Measurements from ENCODE around the gene LRRC45. TPM values are rescaled to one million over a fixed set of nuclear protein-coding genes. Genes with fewer than 3 reads are reported as not detected.
"Not testable (repeated sequence)": the region's sequence is repeated elsewhere in the genome, so short reads cannot be mapped to it uniquely, and the experiment has no call there.

The LRRC45 gene
- total RNA-seq, 1 experiment from 2014 or later: 41.5 TPM

DNA sequence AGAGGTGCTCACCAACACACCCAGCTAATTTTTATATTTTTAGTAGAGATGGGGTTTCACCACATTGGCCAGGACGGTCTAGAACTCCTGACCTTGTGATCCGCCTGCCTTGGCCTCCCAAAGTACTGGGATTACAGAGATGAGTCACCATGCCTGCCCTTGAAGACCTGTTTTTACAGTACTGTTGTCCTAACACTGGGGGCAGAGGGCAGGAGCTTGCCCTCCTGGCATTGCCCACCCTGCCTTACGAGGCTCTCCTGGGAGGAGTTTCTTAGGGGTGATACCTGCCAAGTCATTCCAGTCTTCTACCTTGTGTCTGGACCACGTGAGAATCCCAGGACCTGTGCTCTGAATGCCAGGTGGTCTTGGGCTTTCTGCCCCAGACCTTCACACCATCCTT is 43.0 kb upstream of the LRRC45 start:
- no peaks in the 10 kb centered on the region for H3K27me3 ChIP-seq (ENCODE audit: insufficient read depth, low read depth)
- H3K4me1 ChIP-seq (replicated peaks; ENCODE audit: insufficient read depth): peaks cover 33% of the 10 kb centered on the region
- peaks cover 32% of the 10 kb centered on the region for H3F3A ChIP-seq (ENCODE audit: insufficient read depth, low read depth)
- DNase-seq: no peak
- peak overlapping the region; percentile 61 for H3K4me2 ChIP-seq
- no peaks in the 10 kb centered on the region for H3K36me3 ChIP-seq (ENCODE audit: low read depth)
- CTCF ChIA-PET: no interaction called here
- H3K4me3 ChIP-seq: no peak overlapping the region
- intact Hi-C loops (cut with micrococcal nuclease; ENCODE audit: unreplicated experiment): loop anchor here (1.0 to 2.0 kb wide), 4 partner anchors 23 to 67 kb away; partner anchors contain the start of genes LRRC45 and MAFG
- H3K27ac ChIP-seq: peak overlapping the region; percentile 86
- no peaks in the 10 kb centered on the region for H3K9me3 ChIP-seq (ENCODE audit: insufficient read depth, low read depth)
- H3K9me2 ChIP-seq (ENCODE audit: insufficient read depth): no peaks in the 10 kb centered on the region
- POLR2A ChIA-PET (ENCODE audit: unreplicated experiment): interaction anchor here (0.7 kb wide), 1 partner anchor 9 kb away, joined by 4 read pairs; no protein-coding TSS in a partner anchor
- peaks cover 4% of the 10 kb centered on the region; the same call in 1 of the 2 replicates for H3K79me2 ChIP-seq (ENCODE audit: low read depth)
- no TSS peak for BruUV-seq (replicated peaks)
- TF ChIP-seq EZH2 (IDR thresholded peaks at IDR 0.05; ENCODE audit: low read depth): no peak
- TF ChIP-seq, protein P1, sequence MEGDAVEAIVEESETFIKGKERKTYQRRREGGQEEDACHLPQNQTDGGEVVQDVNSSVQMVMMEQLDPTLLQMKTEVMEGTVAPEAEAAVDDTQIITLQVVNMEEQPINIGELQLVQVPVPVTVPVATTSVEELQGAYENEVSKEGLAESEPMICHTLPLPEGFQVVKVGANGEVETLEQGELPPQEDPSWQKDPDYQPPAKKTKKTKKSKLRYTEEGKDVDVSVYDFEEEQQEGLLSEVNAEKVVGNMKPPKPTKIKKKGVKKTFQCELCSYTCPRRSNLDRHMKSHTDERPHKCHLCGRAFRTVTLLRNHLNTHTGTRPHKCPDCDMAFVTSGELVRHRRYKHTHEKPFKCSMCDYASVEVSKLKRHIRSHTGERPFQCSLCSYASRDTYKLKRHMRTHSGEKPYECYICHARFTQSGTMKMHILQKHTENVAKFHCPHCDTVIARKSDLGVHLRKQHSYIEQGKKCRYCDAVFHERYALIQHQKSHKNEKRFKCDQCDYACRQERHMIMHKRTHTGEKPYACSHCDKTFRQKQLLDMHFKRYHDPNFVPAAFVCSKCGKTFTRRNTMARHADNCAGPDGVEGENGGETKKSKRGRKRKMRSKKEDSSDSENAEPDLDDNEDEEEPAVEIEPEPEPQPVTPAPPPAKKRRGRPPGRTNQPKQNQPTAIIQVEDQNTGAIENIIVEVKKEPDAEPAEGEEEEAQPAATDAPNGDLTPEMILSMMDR (conservative IDR thresholded peaks at IDR 0.05): no peak
- 0 out of 2 replicates have a peak, but pooled peaks cover 5% of the 10 kb centered on the region for H4K20me1 ChIP-seq (ENCODE audit: insufficient read depth)
- H2AFZ ChIP-seq: no peak overlapping the region

DNA sequence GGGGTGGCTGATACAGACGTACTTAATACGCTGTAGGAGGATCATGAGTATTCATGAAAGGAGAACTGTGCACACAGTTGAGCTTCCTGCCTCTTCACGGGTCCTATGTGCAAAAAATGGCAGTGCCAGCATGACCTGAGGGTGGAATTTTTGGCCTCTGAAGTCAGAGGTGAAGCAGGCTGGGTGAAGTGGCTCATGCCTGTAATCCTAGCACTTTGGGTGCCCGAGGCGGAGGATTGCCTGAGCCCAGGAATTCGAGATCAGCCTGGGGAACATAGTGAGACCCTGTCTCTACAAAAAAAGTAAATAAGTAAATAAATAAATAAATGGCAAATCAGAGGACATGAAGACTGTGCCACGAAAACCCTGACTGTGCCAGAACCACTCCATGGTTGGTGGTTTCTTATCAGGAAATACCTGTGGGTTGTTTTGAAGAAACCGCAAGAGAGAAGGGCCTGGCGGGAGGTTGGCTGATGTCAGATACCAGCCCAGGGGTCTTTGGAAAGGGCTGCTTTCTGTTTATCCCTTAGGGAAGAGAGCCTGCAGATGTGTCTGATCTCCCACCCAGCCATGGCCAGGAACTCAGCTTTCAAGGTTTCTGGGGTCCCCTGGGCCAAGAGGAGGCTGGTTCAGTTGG is 42.3 kb upstream of the LRRC45 start:
- peak; percentile 87 to 92 for DNase-seq
- TF ChIP-seq EZH2 (IDR thresholded peaks at IDR 0.05; ENCODE audit: low read depth): no peak
- TF ChIP-seq, protein P1 (conservative IDR thresholded peaks at IDR 0.05): no peak
- no peak overlapping the region for H3K4me3 ChIP-seq
- H3K4me1 ChIP-seq (replicated peaks; ENCODE audit: insufficient read depth): peaks cover 33% of the 10 kb centered on the region
- ChIA-PET POLR2A (ENCODE audit: unreplicated experiment) (interaction anchor here (0.5 to 0.7 kb wide), 2 partner anchors 8 to 11 kb away, joined by 3 to 4 read pairs; no protein-coding TSS in a partner anchor), CTCF (interaction anchor here (1.2 kb wide), 1 partner anchor 21 kb away, joined by 4 read pairs; no protein-coding TSS in a partner anchor)
- peaks cover 32% of the 10 kb centered on the region for H3F3A ChIP-seq (ENCODE audit: insufficient read depth, low read depth)
- H3K79me2 ChIP-seq (ENCODE audit: low read depth): peaks cover 4% of the 10 kb centered on the region; the same call in 1 of the 2 replicates
- H3K27me3 ChIP-seq (ENCODE audit: insufficient read depth, low read depth): no peaks in the 10 kb centered on the region
- H3K9me2 ChIP-seq (ENCODE audit: insufficient read depth): no peaks in the 10 kb centered on the region
- 0 out of 2 replicates have a peak, but pooled peaks cover 5% of the 10 kb centered on the region for H4K20me1 ChIP-seq (ENCODE audit: insufficient read depth)
- H2AFZ ChIP-seq: no peak overlapping the region
- H3K27ac ChIP-seq: peak overlapping the region; percentile 86
- intact Hi-C loops (cut with micrococcal nuclease; ENCODE audit: unreplicated experiment): loop anchor here (1.0 to 2.0 kb wide), 4 partner anchors 22 to 68 kb away; partner anchors contain the start of genes LRRC45 and MAFG
- BruUV-seq (replicated peaks): no TSS peak
- no peaks in the 10 kb centered on the region for H3K36me3 ChIP-seq (ENCODE audit: low read depth)
- H3K9me3 ChIP-seq (ENCODE audit: insufficient read depth, low read depth): no peaks in the 10 kb centered on the region
- H3K4me2 ChIP-seq: peak overlapping the region; percentile 61

DNA sequence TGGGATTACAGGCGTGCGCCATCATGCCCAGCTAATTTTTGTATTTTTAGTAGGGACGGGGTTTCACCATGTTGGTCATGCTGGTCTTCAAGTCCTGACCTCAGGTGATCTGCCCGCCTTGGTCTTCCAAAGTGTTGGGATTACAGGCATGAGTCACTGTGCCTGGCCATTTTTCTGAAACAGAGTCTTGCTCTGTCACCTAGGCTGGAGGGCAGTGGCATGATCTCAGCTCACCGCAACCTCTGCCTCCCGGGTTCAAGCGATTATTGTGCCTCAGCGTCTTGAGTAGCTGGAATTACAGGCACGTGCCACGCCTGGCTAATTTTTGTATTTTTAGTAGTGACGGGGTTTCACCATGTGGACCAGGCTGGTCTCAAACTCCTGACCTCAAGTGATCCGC is 41.6 kb upstream of the LRRC45 start:
- peak; percentile 78 to 82 for DNase-seq
- H3K4me3 ChIP-seq; H2AFZ ChIP-seq; H3K79me2 ChIP-seq (ENCODE audit: low read depth); BruUV-seq (replicated peaks); H3K9me3 ChIP-seq (ENCODE audit: insufficient read depth, low read depth); H3K9me2 ChIP-seq (ENCODE audit: insufficient read depth); H3K27me3 ChIP-seq (ENCODE audit: insufficient read depth, low read depth); H3K36me3 ChIP-seq (ENCODE audit: low read depth); H4K20me1 ChIP-seq (ENCODE audit: insufficient read depth); POLR2A ChIA-PET (ENCODE audit: unreplicated experiment): not testable (repeated sequence)
- peaks cover 33% of the 10 kb centered on the region for H3K4me1 ChIP-seq (replicated peaks; ENCODE audit: insufficient read depth)
- CTCF ChIA-PET: interaction anchor here (1.2 kb wide), 1 partner anchor 22 kb away, joined by 4 read pairs; no protein-coding TSS in a partner anchor
- peak overlapping the region; percentile 61 for H3K4me2 ChIP-seq
- H3K27ac ChIP-seq: peak overlapping the region; percentile 86
- peaks cover 32% of the 10 kb centered on the region for H3F3A ChIP-seq (ENCODE audit: insufficient read depth, low read depth)
- intact Hi-C loops (cut with micrococcal nuclease; ENCODE audit: unreplicated experiment): loop anchor here (2.0 kb wide), 2 partner anchors 55 to 69 kb away; partner anchors contain the start of gene MAFG
